ENCODE data around the gene CDC23.
"Not testable (repeated sequence)": the region's sequence is repeated elsewhere in the genome, so short reads cannot be mapped to it uniquely, and the experiment has no call there.

The CDC23 gene

GRCh38 chr5:138143578-138143977, 69.5 kb downstream of the CDC23 start:
- DNase-seq (ENCODE audit: low read depth in 2 of 2, low spot score in 1 of 2), result not testable (repeated sequence)

GRCh38 chr5:138141734-138142133, 71.4 kb downstream of the CDC23 start:
- DNase-seq (ENCODE audit: low read depth in 2 of 2, low spot score in 1 of 2), result no peak

- DNase-seq (ENCODE audit: low read depth in 2 of 2, low spot score in 1 of 2), result no peak
Measured at GRCh38 chr5:138140268-138140667, 72.9 kb downstream of the CDC23 start.

- DNase-seq (ENCODE audit: low read depth in 2 of 2, low spot score in 1 of 2), result no peak
Measured at GRCh38 chr5:138139781-138140090, 73.4 kb downstream of the CDC23 start.

GRCh38 chr5:138138949-138139780, 74.0 kb downstream of the CDC23 start, which contains the start of gene NME5:
NME5 (minus strand) TSS chr5:138139428; CDS start chr5:138138780, 648 bp downstream.
- no peak for DNase-seq (ENCODE audit: low read depth in 2 of 2, low spot score in 1 of 2)
